GM18517 (cell line): ENCODE results near the gene NCKIPSD.

Experiments
- ATAC-seq: cut with Tn5 transposase; IDR thresholded peaks from one replicate; pipeline ENCODE4 v1.9.1; 2021; ENCODE audit warnings: mild to moderate bottlenecking, moderate library complexity; ENCODE audit not compliant: unreplicated experiment

Gene NCKIPSD

DNA sequence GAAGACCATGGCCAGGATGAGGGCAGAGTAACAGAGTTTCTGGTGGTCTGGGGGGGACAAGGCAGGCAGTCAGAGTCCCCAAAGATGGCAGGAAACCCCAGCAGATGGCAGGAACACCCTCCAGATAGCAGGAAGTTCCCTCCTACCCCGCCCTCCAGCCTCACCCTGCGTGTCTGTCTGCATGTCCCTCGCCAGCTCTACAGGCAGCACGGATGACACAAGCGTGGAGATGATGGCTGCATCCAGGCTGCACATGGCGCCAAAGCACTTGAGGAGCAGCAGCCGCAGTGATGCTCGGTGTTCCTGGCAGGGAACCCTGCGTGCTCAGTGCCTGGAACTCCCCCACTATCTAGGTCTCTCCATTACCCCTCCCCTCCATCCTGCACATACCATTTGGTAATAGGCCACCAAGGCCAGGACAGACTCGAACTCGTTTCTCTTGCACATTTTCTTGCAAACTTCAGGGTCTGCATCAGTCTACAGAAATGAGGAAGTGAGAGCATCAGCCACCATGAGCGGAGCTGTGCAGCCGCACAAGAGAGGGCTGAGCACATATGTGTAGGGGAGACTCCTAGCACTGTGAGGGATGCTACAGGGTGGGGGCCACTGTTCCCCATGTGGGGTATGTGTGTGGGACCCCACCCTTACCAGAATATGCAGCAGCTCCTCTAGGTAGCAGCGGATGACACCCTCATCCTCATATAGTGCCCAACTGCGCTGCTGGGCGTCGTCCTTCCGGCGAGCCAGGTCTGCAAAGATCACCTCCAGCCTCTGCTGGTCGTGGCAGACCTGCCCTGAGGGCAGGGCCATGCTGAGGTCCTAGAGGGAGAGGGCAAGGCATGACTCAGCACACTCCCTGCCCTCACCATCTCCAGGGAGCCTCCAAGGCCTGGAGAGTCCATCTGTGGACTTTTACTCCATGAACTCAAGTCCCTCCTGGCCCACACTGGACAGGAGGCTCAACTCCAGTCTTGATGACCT lies 6.0 kb downstream of the NCKIPSD start:
- no peak for ATAC-seq

DNA sequence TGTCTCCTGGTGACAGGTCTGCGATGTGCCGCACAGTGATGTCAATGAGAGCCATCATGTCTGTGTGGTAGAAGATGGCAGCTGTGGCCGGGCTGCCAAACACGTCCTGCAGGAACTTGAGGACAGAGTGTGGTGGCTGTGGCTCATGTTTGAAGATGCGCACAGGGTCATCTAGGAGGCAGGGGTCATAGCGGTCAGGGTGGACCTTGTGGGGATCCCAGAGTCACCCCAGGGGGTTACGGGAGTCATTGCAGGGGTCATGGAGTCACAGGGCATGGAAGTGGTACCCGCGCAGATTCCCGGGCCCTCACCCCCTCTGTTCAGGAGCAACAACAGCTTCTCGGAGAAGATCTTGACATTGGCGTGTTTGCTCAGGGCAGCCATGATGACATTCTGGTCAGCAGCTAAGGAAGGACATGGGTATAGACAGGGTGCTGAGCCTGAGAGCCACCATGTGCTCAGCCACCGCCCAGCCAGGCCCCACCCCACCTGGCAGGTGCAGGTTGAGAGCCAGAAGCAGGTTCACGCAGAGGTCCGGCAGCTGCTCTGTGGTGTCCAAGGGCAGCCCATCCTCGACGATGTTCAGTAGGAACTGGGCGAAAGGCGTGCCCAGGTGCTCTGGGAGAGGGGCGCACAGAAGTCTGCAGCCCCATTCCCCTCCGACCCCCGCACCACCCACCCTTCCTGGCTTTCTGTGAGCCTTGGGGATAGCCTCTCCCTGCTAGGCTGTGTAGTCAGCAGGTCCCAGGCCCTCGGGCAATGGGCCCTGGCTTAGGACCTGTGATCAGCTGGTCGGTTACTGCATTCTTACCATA lies 6.9 kb downstream of the NCKIPSD start:
- no peak for ATAC-seq

DNA sequence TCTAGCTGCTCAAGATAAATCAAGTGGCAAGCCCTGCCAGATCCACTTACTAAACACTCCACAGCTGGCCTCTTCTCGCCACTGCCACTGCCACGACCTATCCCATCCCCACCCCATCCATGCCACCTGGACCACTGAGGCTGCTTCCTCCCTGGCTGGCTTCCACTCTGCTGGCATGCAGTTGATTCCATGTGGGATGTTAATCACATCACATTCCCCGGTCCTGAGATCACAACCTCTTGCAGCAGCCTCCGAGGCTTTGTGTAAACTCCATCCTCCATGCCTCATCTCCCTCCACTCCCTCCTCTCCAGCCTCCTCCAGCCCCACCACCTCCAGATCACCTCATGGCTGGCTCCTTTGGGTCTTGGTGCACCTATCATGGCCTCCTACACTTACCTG lies 7.7 kb downstream of the NCKIPSD start:
- ATAC-seq, result no peak

DNA sequence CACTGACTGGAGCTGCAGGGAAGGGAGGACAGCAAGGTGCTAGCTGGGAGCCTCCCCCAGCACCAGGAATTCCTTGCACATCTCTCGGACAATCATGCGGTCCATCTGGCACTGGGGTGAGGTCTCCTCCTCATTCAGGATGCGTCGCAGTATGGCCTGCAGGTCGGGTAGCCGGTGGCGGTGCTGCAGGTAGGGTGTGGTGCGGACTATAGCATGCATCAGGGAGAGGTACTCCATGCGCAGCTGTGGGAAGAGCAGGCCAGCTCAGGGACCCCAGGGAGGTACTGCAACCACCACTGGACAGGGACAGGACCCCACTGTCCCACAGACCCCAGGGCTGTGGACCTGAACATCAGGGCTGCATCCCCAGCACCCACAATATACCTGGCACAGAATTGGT lies 11.2 kb downstream of the NCKIPSD start:
- ATAC-seq, result no peak

DNA sequence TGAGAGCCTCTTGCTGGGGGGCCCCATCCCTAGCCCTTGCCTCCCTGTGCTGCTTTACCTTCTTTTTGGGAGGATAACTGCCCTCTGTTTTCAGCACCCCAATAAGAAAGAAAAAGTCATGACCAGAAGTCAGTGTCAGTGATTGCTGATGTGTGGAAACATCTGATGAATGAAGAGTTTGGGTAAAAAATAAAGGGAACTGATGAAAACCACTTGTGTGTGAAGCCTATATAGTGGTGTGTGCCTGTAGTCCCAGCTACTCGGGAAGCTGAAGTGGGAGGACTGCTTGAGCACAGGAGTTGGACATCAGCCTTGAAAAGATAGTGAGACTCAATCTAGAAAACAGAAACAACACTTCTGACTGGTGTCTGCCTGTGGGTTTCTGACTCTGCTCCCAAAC lies 13.2 kb downstream of the NCKIPSD start:
- no peak for ATAC-seq

DNA sequence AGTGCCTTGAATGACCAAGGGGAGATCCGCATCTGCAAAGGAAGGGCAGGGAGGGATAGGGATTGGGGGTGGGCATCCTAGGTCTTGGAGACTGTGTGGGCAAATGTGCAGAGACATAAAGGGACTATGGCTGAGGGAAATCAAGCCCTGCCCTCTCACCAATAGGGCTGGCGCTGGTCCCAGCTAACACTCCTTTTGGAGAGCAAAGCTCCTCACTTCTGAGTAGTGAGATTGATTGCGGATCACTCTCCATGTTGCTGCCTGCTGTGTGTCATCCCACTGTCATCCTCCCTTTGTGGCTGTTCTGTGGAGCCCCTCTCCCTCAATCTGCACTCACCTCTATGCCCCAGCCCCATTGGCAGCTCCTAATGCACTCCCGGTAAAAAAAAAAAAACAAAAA lies 20.8 kb downstream of the NCKIPSD start:
- ATAC-seq, result no peak

DNA sequence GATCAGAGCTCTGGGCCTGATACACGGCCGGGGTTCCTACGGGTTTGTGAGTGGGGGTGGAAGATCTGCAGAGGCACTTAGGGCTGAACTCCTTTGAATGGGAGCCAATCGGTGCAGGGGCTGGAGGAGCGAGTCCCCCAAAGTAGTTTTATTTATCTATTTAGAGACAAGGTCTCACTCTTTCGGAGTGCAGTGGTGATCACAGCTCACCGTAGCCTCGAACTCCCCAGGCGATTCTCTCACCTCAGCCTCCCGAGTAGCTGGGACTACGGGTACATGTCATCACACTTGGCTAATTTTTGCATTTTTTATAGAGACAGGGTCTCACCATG lies 21.4 kb downstream of the NCKIPSD start:
- no peak for ATAC-seq

DNA sequence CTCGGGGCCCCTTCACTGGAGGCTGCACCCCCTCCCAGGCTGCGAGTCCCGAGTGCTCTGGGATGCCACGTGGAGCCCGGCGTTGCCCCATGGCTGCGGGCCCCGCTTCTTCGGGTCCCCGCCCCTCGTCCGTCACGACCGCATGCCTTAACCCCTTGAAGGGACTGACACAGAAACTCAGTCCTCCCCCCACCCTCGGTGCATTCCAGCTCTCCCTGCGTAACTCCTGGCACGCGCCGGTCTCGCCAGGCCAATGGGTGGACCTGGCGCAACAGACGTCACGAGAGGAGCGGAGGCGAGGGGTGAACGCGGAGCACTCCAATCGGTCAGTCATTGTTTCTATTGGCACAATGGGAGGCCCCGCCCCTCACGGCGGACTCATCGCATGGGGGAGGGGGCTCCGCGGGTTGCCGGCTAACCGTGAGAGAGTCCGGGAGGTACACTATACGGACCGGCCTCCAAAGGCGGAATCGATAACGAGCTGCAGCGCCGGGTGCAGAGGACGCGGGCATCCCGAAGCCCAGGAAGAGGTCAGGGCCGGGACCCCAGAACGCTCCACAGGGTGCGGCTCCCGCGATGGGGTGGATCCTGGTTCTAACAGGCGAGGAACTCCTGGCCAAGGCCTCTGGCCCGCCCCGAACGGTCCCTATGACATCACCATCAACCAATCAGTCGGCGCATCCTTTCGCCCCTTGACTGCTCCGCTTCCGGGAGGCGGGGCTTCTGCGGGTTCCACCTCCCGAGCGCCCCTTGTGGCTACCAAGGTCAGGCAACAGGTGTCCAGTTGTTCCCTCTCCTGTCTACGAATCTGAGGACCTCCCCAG lies 22.0 kb downstream of the NCKIPSD start:
- peak; percentile 79 for ATAC-seq

DNA sequence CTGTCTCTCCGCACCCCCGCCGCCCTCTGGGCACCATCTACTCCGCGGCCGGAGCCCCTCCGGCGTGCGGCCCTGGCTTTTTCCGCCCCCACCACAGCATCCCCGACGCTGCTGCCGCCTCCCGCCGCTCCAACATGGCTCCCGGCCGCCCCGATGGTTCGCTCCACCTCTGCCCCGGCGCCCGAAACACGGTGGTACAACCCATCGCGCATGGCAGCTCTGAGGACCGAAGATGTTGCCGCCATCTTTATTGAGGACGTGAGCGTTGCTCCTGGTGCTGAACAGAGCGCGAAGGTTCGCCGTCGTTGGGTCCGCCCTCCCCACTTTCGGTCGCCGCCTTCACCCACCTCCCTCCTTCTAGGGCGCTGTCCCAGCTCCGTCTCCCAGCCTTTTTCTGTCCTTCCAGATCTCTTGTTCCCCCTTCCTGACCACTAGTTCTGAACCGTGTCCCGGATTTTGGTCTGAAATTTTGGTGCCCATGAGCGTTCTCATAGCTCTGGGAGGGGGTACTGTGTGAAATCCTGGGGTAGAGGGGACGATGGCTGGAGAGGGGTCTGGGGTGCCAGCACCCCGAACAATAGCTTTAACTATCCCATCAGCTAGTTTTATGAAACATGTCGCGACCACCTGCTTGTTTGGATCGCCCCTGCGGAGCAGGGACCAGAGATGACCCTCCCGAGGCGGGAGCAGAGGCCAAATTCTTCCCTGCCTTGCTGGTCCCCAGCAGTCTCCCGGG lies 22.8 kb downstream of the NCKIPSD start, which contains the start of gene CELSR3:
Gene CELSR3 (minus strand): TSS at position 134 of the 736 bp plus-strand sequence. CDS start 252 bp downstream, outside the sequence.
- ATAC-seq, result no peak

DNA sequence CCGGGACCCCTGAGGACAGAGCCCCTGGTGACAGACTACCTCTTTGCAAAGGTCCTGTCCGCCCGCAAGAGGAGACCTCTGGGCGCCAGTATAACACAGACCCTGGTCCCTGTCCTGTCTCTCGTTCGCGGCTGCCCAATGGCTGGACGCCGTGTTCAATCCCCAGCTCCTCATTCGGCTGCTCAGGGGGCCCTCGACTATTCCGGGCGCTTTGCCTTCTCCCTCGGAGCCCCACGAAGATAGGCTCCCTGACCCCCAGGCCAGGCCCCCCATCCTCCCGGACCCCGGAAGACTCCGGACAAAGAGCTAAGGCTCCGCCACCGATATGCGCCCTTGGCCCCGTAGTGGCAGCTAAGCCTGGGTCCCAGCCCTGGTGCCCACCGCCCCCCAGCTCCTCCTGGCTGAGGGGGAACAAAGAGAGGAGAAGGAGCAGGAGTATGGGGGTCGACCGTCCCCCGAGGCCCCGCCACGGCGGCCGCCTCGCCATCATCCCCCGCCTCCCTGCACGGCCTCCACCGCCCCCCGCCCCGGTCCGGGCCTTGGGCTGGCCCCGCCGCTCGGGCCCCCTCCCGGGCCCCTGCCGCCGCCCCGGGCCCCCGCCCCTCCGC lies 23.5 kb downstream of the NCKIPSD start:
- no peak for ATAC-seq

DNA sequence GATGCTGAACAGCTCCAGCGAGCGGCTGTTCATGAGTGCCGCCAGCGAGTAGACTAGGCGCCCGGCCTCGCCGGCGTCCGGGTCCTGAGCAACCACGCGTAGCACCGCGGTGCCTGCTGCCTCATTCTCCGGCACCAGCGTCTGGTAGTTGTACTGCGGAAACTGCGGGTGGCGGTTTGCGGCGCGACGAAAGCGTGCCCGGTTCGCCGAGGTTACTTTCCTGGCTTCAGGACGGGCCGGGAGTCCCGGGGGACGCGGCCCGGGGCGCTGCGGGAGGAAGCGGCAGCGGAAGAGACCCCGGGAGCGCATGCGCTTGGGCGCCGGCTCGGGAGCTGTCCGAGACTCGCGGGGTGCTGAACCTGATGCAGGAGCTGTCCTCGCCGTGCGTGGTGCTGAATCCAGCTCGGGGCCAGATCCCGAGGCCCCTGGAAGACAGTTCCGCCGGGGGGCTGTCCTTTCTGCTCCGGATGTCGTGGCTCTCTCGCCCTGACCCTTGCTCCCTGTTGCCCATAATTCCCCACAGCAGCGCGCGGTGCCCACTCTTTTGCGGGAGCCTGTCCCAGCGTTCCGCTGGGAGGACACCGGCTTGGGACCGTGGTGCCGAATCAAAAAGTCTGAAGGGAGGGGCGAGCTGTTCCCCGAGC lies 24.1 kb downstream of the NCKIPSD start:
- no peak for ATAC-seq

DNA sequence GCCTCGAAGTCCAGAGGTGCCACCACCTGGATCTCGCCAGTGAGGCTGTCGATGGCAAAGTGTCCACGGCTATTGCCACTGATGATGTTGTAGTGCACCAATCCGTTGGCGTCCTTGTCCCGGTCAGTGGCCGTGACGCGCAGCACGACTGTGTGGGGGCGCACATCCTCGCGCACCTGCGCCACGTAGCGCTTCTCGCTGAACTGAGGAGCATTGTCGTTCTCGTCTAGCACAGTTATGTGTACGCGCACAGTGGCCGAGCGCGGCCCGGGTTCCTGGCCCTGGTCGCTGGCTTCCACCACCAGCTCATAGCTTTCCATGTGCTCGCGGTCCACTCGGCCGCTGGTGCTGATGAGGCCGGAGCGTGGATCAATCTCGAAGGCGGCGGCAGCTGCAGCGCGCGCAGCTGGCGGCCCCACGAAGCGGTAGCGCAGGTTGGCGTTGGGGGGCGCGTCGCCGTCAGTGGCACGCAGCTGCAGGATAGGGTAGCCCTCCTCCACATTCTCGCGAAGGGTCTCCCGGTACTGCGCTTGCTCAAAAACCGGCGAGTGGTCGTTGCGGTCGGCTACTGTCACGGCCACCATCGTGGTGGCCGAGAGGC lies 24.8 kb downstream of the NCKIPSD start:
- no peak for ATAC-seq

DNA sequence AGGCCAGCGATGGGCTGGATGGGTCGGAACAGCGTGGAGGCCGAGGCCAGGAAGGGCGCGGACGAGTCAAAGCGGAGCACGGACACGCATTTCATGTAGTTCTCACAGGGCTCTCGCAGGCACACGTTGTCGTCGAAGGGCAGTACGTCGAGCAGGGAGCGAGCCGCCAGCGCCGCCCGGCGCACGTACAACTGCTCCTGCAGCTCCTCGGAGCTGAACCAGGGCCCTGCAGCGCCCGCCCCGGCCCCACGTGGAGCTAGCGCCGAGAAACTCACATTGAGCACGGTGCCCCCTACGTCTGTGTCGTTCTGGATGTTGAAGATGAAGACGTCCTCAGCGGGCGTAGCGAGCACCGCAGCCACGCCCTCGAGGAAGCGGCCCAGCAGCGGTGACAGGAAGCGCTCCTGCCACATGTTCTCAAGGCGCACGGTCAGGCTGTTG lies 28.9 kb downstream of the NCKIPSD start:
- no peak for ATAC-seq

DNA sequence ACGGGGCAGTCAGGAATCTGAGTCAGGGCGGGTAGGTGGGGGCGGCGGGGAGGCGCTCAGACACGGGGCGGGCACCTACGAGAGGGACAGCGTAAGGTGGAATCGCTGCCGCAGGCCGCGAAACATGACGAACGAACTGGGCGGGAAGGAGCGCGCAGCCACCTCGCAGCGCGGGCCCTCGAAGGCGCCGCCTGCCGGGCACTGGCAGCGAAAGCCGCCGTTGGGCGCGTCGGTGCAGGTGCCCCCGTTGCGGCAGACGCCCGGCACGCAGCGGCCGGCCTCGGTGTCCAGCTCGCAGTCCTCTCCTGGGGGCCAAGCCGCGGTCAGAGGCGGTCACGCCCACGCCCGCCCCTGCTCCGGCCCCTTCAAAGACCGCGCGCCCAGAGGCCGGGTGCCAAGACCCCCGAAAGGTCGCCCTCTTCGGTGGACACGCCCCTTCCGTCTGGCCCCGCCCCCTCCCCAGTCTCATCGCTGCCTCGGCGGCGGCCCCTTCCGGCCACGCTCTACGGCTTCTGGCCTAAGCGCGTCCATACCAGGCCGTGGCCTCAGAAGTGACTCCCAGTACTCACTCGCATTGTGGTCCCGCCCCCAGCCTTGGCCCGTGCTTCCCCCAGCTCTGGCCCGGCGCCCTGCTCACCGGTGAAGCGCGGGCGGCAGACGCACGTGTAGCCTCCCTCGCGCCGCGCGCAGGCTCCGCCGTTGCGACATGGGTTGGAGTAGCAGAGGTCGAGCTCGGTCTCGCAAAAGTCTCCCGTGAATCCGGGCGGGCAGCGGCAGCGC lies 29.5 kb downstream of the NCKIPSD start:
- peak; percentile 53 for ATAC-seq

DNA sequence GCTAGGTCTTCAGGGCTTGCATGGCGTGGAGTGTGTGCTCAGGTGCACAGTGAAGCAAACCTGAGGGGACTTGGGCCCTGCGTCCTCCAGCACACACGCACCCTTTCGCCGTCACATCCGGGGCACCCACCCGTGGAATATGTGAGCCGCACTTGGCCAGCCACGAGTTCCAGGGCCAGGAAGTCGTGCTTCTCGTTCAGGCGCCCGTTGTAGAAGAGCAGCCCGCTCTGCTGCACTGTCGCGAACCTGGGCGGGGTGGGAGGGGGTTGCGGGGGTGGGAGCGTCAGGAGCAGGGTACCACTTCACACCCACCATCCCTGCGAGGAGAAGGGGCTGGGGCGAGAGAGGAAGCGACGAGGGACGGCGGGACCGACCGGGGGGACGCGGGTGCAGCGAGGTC lies 30.1 kb downstream of the NCKIPSD start:
- ATAC-seq, result no peak

DNA sequence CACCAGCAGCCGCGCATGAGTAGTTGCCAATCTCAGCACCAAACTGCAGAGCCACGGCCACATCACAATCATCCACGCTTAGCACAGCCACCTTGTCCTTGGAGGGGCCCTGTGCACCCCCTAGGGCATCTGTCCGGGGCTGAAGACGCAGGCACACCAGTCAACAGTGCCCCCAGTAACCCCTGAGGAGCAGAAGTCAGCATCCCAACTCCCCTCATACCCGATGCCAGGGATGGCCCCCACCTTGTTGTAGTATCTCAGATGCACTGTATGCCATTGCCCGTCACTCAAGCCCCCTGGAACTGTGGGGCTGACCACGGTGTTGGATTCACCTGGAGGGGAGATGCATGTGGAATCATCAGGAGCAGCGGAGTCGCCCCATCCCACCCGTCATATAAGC lies 30.7 kb downstream of the NCKIPSD start:
- no peak for ATAC-seq

DNA sequence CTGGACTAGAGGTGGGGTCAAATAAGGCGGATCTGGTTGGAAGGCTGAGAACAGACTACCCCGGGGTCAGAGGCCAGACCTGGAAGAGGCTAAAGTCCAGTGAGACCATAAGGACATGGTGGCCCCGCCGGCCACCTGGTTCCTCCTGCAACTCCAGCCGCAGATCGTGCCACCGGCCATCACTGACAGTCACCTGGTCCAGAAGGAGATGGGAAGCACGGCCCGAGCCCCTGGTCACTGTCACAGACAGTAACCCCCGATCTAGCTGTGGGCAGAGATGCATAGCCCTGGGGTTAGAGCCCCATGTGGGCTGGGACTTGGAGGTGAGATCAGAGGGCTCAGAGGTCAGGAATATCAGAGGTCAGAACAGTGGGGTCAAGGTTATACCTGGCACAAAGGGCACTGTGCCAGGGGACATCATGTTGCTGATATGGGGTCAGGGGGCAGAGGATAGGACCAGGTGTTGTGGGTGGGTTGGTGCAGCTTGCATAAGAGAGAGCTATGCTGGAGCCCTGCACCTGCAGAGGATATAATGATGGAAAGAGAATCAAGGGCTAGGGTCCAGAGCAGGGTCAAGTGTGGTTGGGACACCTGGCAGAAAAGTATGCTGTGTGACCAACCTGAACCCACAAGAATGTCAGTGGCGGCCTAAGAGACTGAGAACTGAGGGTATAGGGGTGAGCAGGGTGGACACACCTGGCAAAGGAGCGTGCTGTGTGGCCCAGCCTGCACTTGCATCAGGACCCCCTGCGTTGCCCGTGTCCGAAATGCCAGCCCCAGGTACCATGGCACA lies 32.6 kb downstream of the NCKIPSD start:
- ATAC-seq, result no peak
